Neural crest cell (in vitro differentiated cells): ENCODE data around the gene TRIM63. TPM values are rescaled to one million over a fixed set of nuclear protein-coding genes. Genes with fewer than 3 reads are reported as not detected.

Experiments
- DNase-seq: peaks from one replicate; pipeline ENCODE4 v3.0.0; 2021; ENCODE audit warnings: low read depth, mixed read lengths, low spot score
- H3K27ac Mint-ChIP-seq: one replicate; pipeline ENCODE4 v1.8.0; 2021; ENCODE audit warnings: mild to moderate bottlenecking, mixed read lengths; ENCODE audit not compliant: unreplicated experiment
- H3K27me3 Mint-ChIP-seq: 2 replicates; pipeline ENCODE4 v1.8.0; 2021; ENCODE audit warnings: low read depth, mild to moderate bottlenecking, mixed read lengths
- H3K36me3 Mint-ChIP-seq: 2 replicates; pipeline ENCODE4 v1.8.0; 2021; ENCODE audit warnings: low read depth, mild to moderate bottlenecking, mixed read lengths
- H3K4me1 Mint-ChIP-seq: 2 replicates; pipeline ENCODE4 v1.8.0; 2021; ENCODE audit warnings: mixed read lengths
- H3K4me3 Mint-ChIP-seq: one replicate; pipeline ENCODE4 v1.8.0; 2021; ENCODE audit warnings: mild to moderate bottlenecking, mixed read lengths
- H3K9me3 Mint-ChIP-seq: 2 replicates; pipeline ENCODE4 v1.8.0; 2021; ENCODE audit warnings: mixed read lengths
- long read RNA-seq: library from polyadenylated mRNA; unstranded; transcript quantifications from one replicate; pipeline ENCODE4 v2.0.0, GENCODE V29; 2020
- total RNA-seq: library from RNA; stranded (reverse); gene quantifications from 2 replicates; pipeline ENCODE4 v1.2.1, GENCODE V29; 2021
- TF ChIP-seq, protein P1 (sequence below): fragments of 200-600 bp; sonication (generic); conservative IDR thresholded peaks from 2 replicates; pipeline ENCODE4 v1.5.0; 2021; ENCODE audit warnings: antibody characterized with exemption, mild to moderate bottlenecking

The TRIM63 gene
- total RNA-seq = not detected in 2 replicates
- long read RNA-seq = 0 reads

DNA sequence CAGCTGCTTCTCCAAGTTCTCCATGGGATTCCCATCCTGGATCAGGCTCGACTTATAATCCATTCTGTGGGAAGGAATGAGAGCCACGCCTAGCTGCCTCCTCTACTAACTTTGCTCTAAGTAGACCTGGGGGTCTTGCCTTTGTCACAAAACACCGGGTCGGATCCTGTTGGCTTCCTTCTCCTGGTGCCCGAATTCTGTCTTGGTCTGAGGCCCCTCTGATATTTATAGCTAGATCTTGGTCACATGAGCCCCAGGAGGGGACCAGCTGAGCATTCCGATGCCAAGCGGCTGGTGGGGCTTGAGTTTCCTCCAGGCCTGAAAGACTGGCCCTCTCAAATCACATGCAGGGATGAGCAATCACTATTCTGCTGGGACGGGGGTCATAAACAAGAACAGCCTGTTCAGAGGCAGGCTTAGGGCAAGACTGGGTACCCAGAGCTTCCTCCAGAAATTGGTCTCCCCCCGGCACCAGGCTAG is at the start of gene TRIM63:
TRIM63 (minus strand) TSS at position 199 of the 480 bp plus-strand sequence; CDS start at position 63, 136 bp downstream.
- no peaks in the 10 kb centered on the region for H3K9me3 Mint-ChIP-seq
- H3K27ac Mint-ChIP-seq = no peak within 1 kb of the TSS
- no peak within 1 kb of the TSS for H3K4me3 Mint-ChIP-seq
- peaks cover 8% of the 10 kb centered on the region for H3K27me3 Mint-ChIP-seq
- DNase-seq = no peak
- no peaks in the 10 kb centered on the region for H3K4me1 Mint-ChIP-seq
- TF ChIP-seq, protein P1, sequence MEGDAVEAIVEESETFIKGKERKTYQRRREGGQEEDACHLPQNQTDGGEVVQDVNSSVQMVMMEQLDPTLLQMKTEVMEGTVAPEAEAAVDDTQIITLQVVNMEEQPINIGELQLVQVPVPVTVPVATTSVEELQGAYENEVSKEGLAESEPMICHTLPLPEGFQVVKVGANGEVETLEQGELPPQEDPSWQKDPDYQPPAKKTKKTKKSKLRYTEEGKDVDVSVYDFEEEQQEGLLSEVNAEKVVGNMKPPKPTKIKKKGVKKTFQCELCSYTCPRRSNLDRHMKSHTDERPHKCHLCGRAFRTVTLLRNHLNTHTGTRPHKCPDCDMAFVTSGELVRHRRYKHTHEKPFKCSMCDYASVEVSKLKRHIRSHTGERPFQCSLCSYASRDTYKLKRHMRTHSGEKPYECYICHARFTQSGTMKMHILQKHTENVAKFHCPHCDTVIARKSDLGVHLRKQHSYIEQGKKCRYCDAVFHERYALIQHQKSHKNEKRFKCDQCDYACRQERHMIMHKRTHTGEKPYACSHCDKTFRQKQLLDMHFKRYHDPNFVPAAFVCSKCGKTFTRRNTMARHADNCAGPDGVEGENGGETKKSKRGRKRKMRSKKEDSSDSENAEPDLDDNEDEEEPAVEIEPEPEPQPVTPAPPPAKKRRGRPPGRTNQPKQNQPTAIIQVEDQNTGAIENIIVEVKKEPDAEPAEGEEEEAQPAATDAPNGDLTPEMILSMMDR = no peak
- no peaks in the 10 kb centered on the region for H3K36me3 Mint-ChIP-seq

DNA sequence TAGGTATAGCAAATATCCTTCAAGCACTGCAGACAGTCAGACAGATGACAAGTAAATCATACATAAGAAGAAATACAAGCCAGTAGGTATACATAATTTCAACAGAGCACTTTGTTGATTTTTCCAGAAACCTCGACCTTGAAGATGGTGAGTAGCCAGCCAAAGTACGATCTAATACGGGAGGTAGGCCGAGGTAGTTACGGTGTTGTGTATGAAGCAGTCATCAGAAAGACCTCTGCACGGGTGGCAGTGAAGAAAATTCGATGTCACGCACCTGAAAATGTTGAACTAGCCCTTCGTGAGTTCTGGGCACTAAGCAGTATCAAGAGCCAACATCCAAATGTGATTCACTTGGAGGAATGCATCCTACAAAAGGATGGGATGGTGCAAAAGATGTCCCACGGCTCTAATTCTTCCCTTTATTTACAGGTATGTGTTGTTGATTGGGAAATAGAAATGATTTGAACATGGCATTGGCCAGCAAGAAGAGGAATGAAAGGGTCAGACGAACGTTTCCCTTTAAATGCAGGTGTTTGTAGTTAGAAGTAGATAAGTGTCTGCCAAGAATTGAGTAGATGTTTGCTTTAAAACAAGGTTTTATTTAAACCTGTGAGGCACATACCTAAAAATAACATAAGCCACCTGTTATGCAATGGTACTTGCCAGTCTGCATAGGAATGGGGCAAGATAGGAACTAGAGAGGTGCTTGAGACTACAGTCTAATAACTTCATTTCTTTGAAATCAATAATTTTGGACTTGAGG is 46.9 kb upstream of the TRIM63 start:
- TF ChIP-seq, protein P1 = no peak
- Mint-ChIP-seq H3K9me3 (no peaks in the 10 kb centered on the region), H3K27me3 (no peaks in the 10 kb centered on the region), H3K27ac (no peak overlapping the region), H3K36me3 (no peaks in the 10 kb centered on the region), H3K4me1 (peaks cover 29% of the 10 kb centered on the region), H3K4me3 (peak overlapping the region; percentile 75)
- no peak for DNase-seq

DNA sequence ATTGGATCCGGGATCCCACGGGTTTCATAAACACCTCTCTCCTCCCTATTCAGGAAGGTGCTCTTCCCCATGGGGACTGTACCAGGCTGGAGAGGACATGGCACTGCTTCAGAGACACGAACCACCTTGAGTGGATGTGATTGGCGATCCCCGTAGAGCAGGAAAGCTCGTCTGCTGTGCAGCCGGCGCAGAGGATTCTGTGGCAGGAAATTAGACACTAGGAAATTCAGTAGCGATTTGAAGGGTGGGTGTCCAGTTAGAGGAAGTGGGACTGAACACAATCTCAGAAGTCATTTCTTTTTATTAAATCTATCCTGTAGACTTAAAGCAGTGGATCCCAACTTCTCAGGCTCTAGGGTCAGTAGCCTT is 45.0 kb upstream of the TRIM63 start:
- H3K4me3 Mint-ChIP-seq = peak overlapping the region; percentile 95

DNA sequence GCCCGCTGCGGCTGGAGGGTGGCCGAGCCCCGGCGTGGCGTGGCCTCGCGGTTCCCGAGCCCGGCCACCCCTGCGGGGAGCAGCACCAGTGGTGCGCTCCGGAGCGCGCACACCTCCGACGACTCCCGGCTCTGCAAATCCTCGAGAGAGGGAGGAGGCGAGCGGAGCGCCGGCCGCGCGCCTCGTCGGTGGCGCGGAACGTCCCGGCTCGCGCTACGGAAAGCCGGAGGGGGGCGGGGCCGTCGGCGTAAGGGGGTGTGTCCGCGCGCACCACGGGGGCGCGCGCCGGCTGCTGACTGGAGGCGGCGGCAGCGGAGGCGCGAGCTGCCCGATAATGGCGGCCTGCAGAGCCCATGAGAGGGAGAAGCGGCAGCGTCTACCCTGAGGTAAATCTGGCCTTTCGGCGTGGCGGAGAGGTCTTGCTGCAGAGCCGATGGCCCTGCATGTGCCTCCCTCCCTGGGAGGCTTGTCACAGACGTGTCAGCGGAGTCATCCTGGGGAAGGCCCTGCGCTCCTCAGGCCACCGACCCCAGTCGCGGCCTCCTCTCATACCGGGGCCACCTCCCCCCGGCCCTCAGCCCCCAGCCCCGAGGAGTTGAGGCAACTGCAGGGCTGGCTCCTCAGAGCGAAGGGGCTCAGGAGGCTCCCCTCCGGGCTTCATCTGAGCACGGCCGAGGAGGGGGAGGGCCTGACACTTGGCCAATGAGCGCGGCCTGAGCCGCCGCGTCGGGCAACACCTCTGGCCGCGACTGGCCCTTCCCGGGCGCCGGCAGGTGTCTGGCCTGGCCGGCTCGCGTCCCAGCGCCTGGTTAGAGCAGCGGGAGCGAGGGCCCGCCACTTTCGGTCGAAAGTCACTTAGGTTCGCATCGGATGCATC is 44.3 kb upstream of the TRIM63 start, which contains the start of gene PDIK1L:
PDIK1L (plus strand) TSS at position 295 of the 877 bp plus-strand sequence. CDS start 2,485 bp downstream, outside the sequence.
- Mint-ChIP-seq H3K4me1 (peaks cover 29% of the 10 kb centered on the region), H3K27ac (peak within 1 kb of the TSS; percentile 93), H3K27me3 (no peaks in the 10 kb centered on the region), H3K9me3 (no peaks in the 10 kb centered on the region), H3K36me3 (no peaks in the 10 kb centered on the region), H3K4me3 (peak within 1 kb of the TSS; percentile 97)
- peak; percentile 86 for DNase-seq
- TF ChIP-seq, protein P1 = no peak

More for the DNA sequence above, 45.0 kb upstream of the TRIM63 start:
- peak overlapping the region; percentile 86 for H3K27ac Mint-ChIP-seq
- TF ChIP-seq, protein P1 = no peak
- peaks cover 29% of the 10 kb centered on the region for H3K4me1 Mint-ChIP-seq
- no peaks in the 10 kb centered on the region for H3K9me3 Mint-ChIP-seq
- no peaks in the 10 kb centered on the region for H3K36me3 Mint-ChIP-seq
- DNase-seq = no peak
- no peaks in the 10 kb centered on the region for H3K27me3 Mint-ChIP-seq

DNA sequence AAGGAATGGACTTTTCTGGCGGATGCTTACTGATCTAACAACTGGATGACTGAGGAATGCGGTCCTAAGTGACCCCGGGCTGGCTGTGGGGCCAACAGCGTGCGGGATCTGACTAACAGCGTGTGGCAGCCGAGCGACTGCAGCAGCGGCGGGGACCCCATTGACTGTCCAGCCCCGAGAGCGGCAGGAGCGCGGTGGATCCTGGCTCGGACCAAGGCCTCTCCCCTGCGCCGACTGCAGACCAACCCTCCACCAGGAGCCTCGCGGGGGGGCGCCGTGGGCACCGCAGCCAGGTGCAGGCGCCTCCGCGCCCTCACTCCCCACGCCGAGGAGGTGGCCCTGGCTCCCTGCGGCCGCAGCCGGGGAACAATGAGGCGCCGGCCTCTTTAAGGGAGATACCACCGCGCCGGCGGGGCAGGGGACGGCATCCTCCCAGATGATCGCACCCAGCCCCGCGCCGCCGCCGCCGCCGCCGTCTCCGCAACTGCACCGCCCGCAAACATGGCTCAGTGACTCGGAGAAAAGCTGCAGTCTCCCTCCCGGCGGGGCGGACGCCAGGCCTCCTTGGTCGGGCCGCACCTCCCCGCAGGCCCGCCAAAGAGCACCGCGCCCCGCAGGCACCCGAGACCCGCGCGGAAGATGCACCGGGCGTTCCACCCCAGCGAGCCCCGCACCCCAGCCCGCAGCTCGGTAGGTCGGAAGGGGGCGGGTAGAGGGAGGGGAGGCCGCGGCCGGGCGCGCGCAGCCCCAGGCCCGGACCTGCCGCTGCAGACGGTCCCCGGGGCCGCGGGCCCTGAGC is 43.5 kb upstream of the TRIM63 start:
- Mint-ChIP-seq H3K4me1 (peaks cover 29% of the 10 kb centered on the region), H3K9me3 (no peaks in the 10 kb centered on the region), H3K27ac (peak overlapping the region; percentile 87), H3K27me3 (no peaks in the 10 kb centered on the region), H3K36me3 (no peaks in the 10 kb centered on the region), H3K4me3 (peak overlapping the region; percentile 97)
- DNase-seq = peak; percentile 72
- TF ChIP-seq, protein P1 = no peak
